ENCODE data around the gene SDK1.

GRCh38 chr7:3259711-3260400, 41.2 kb upstream of the SDK1 start:
- no peak for TF ChIP-seq SUZ12 (IDR thresholded peaks at IDR 0.05)
- no peak for TF ChIP-seq ZNF384 (IDR thresholded peaks at IDR 0.05)
